HG03095 (cell line): ENCODE results near the gene DEDD2.

ENCODE experiments used
- ATAC-seq: cut with Tn5 transposase; IDR thresholded peaks from one replicate; pipeline ENCODE4 v1.9.1; 2021; ENCODE audit warnings: moderate library complexity; ENCODE audit not compliant: unreplicated experiment

DEDD2 gene

DNA sequence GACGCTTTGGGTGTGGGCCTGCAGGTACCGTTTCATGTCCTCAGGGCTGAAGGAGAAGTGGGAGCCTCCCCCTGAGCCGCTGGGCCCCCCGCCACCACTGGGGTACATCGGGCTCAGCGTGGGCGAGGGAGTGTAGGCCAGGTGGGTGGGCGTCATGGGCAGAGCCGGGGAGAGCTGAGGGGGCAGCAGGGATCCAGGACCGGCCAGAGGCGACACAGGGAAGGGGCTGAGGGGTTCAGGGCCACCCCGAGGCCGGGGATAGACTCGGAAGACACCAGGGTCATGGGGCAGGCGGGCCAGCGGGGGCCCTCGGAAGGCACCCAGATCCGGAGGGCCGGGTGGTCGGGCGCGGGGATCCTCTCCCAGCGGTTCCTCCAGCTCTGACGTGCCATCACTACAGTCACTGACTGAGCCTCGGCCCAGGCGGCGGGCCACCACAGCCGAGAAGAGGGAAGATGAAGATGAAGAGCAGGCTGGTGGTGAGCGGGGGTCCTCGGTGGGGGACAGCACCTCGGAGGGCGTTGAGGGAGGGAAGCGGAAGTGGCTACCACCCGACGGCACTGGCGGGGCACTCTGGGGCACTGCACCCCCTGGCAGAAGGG is 31.8 kb upstream of the DEDD2 start:
- no peak for ATAC-seq

- no peak for ATAC-seq
These were observed 31.0 kb upstream of the DEDD2 start for GRCh38 chr19:42248270-42249148.

DNA sequence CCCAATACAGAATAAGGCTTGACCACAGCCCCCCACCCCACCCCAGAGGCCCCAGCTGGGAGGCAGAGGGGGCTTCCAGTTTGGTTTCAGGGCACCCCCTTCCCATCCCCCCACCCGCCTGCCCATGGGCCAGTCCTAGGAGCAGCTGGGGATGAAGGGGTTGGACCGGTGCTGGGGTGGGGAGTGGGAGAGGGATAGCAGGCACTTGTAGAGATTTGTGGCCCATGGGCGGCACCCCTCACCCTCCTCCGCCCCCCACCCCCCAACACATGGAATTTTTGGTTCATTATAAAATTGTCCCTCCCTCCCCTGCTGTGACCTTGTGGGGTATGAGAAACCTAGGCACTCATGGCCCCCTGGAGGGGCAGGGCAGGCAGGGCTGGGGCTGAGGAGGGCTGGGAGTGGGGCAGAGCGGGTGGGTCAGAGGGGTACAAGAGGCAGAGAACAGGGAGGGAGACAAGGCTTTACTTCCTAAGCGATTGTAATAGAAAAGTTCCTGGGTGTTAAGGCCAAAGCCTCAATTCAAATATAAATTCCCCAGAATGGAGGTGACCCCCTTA is 30.2 kb upstream of the DEDD2 start:
- ATAC-seq, result no peak

- ATAC-seq, result no peak
These were observed 29.6 kb upstream of the DEDD2 start for GRCh38 chr19:42246922-42247639.

- ATAC-seq, result no peak
These were observed 28.9 kb upstream of the DEDD2 start for GRCh38 chr19:42246143-42246921.

GRCh38 chr19:42245231-42245630 is 27.8 kb upstream of the DEDD2 start:
- ATAC-seq, result no peak

DNA sequence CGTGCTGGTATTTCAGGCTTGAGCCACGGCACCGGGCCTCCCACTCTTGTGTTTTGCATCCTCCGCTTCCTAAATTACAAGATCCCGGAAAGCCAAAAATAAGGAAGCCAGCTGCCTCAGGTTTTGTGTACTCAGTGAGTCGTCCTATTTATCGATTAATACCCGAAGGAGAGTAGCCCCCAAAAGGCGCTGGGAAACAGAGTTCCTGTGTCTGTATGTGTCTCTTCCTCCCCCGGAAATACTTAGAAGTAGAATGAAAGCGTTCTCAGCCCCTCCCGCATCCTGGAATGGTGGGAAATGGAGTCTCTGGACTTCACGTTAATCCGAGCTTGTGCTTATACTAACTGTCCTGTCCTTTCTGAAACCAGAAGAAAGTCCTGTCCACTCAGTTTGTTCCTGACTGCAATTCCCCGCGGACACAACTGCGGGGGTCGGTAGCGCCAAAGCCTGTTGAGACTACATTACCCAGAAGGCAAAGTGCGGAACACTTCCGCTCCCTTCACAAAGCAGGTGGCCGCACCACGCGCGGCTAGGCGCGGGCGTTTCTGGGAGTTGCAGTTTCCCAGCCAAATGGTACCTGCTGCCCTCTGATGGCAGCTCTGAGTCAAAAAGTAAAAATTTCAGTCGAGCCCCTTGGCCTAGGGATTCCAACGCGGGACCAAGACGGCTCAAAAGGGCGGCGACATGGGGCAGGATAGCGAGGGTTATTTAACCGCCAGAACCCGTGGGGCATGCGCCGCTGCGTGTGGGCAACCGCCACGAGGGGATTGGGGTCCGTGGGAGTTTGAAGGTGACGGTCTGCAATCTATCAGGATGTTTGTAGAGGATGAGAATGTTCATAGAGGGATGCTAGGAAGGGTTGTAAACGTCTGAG is 27.1 kb upstream of the DEDD2 start:
- peak; percentile 40 for ATAC-seq

GRCh38 chr19:42242512-42243409 is 25.3 kb upstream of the DEDD2 start, which contains the start of gene GSK3A:
GSK3A (minus strand) TSS chr19:42242602; CDS start chr19:42242465, 137 bp downstream.
- ATAC-seq, result peak; percentile 60

GRCh38 chr19:42242069-42242511 is 24.6 kb upstream of the DEDD2 start:
- ATAC-seq, result no peak

GRCh38 chr19:42241279-42241678 is 23.8 kb upstream of the DEDD2 start:
- ATAC-seq, result no peak

- no peak for ATAC-seq
These were observed 22.2 kb upstream of the DEDD2 start for GRCh38 chr19:42239544-42240220.

GRCh38 chr19:42235181-42235580 is 17.7 kb upstream of the DEDD2 start:
- no peak for ATAC-seq

GRCh38 chr19:42234364-42234763 is 16.9 kb upstream of the DEDD2 start:
- no peak for ATAC-seq

DNA sequence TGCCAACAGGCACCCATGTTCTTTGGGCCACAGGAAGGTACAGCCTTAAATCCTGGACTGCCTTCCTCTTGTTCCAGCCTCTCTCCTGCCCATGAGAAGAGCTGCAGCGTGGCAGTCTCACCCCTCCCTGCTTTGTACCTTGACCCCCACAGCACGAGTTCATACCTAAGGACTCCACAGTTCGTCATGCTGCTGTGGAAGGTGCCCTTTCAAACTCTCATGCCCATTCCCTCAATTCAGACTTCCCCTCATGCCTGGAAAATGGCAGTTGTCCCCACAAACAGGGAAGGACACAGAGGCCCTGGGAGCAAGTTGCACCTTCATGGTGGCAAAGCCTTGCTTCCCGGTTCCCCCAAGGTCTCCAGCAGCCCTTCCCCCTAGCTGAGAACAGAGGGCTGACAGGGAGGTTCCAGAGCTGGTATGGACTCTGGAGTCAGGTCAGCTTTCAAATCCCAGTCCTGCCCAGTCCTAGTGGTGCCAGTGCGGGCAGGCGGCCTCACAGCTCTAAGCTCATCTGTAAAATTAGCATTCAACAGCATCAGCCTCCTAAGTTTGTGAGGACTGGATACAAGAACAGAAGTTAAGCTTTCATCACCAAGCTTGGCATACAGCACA is 16.3 kb upstream of the DEDD2 start:
- no peak for ATAC-seq

DNA sequence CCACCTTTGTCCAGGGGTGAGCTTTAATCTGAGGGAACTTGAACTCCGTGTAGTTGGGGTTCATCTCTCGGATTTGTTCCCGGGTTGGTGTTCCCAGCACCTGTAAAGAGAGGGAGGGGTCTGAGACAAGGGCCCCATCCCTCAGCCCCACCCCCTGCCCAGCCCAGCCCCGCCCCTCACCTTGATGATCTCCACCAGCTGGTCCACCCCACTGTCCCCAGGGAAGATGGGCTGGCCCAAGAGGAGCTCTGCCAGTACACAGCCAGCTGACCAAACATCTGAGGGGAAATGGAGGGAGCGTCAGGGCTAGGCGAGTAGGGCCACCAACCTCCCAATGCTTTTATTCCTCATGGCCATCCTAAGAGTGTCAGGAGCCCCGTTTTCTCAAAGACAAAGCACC is 15.6 kb upstream of the DEDD2 start:
- ATAC-seq, result no peak

DNA sequence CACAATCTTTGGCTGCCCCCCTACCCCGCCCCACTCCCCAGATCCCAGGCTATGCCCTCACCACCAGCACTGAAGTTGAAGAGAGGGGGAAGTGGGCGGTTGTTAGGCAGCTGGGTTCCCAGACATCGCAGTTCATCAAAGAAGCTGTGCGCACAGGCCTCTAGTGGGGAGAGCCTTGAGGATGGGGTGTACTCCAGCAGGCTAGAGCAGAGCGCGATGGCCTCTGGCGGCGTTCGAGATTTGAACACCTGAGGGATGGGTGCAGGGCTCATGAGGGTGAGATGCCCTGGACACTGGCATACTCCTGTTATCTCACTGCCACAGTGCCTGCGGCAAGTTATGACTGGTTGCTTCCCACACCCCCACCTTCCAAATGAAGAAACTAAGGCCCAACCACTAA is 15.0 kb upstream of the DEDD2 start:
- ATAC-seq, result no peak

GRCh38 chr19:42230571-42230970 is 13.1 kb upstream of the DEDD2 start:
- no peak for ATAC-seq
